Left lobe of liver (tissue), 2 donors: ENCODE results near the gene TPRG1L. TPM values are rescaled to one million over a fixed set of nuclear protein-coding genes. Genes with fewer than 3 reads are reported as not detected.

ENCODE experiments used
- ATAC-seq: fragments of 200-7000 bp; cut with Tn5 transposase; one replicate; pipeline ENCODE4 v1.9.1; 2020; ENCODE audit warnings: mild to moderate bottlenecking, moderate library complexity
- DNase-seq: peaks from one replicate; pipeline ENCODE4 v3.0.0-alpha.2; 2020; ENCODE audit warnings: low spot score
- total RNA-seq: library from RNA; stranded (reverse); gene quantifications from one replicate; pipeline ENCODE4 v1.2.1, GENCODE V29; 2021
- donor health status: DM: no; HTN: no; CAD: no; lungs with moderate emphysema.
- donor health status: DM: no; HTN: yes; CAD: no.

Gene TPRG1L
- total RNA-seq, 1 donor from 2014 or later, result 49.9 TPM

GRCh38 chr1:3593334-3593733, 31.5 kb upstream of the TPRG1L start:
- DNase-seq (no peak), ATAC-seq (no peak)

GRCh38 chr1:3593745-3594144, 31.1 kb upstream of the TPRG1L start:
- no peak for DNase-seq
- ATAC-seq, result no peak

GRCh38 chr1:3594706-3595377, 30.0 kb upstream of the TPRG1L start:
- ATAC-seq (no peak), DNase-seq (no peak)

GRCh38 chr1:3595949-3596348, 28.9 kb upstream of the TPRG1L start:
- ATAC-seq (no peak), DNase-seq (no peak)

GRCh38 chr1:3596663-3597598, 27.9 kb upstream of the TPRG1L start:
- ATAC-seq (no peak), DNase-seq (no peak)

GRCh38 chr1:3597599-3597964, 27.2 kb upstream of the TPRG1L start:
- peak; percentile 24 for ATAC-seq

GRCh38 chr1:3598051-3598491, 26.7 kb upstream of the TPRG1L start:
- DNase-seq (no peak), ATAC-seq (peak; percentile 24)

More at GRCh38 chr1:3597599-3597964, 27.2 kb upstream of the TPRG1L start:
- DNase-seq, result no peak

- DNase-seq, result no peak
- no peak for ATAC-seq
Measured at GRCh38 chr1:3598522-3599285, 26.1 kb upstream of the TPRG1L start.

GRCh38 chr1:3599286-3599811, 25.5 kb upstream of the TPRG1L start:
- DNase-seq, result no peak
- no peak for ATAC-seq

- DNase-seq (no peak), ATAC-seq (no peak)
Measured at GRCh38 chr1:3599816-3600215, 25.0 kb upstream of the TPRG1L start.

GRCh38 chr1:3600354-3600753, 24.5 kb upstream of the TPRG1L start:
- DNase-seq (no peak), ATAC-seq (no peak)

- ATAC-seq (no peak), DNase-seq (no peak)
Measured at GRCh38 chr1:3601743-3602142, 23.1 kb upstream of the TPRG1L start.

GRCh38 chr1:3602375-3602774, 22.4 kb upstream of the TPRG1L start:
- ATAC-seq (no peak), DNase-seq (no peak)

GRCh38 chr1:3603156-3603555, 21.7 kb upstream of the TPRG1L start:
- DNase-seq (no peak), ATAC-seq (no peak)

GRCh38 chr1:3603571-3604467, 21.0 kb upstream of the TPRG1L start:
- DNase-seq (no peak), ATAC-seq (no peak)

- ATAC-seq, result no peak
- DNase-seq, result no peak
Measured at GRCh38 chr1:3604468-3604974, 20.3 kb upstream of the TPRG1L start.

- DNase-seq, result no peak
- ATAC-seq, result no peak
Measured at GRCh38 chr1:3604997-3605823, 19.6 kb upstream of the TPRG1L start.

GRCh38 chr1:3606779-3607702, 17.8 kb upstream of the TPRG1L start:
- no peak for ATAC-seq

More at GRCh38 chr1:3606779-3607702, 17.8 kb upstream of the TPRG1L start:
- DNase-seq, result no peak
